NB4 (cell line): ENCODE measurements around the gene CCNY.

Experiments used
- MAX ChIP-seq: IDR thresholded peaks from 2 replicates; pipeline ENCODE4 v1.6.1; 2011; ENCODE audit warnings: low read depth, low read length
- POLR2A ChIP-seq: IDR thresholded peaks from 2 replicates; pipeline ENCODE4 v1.6.1; 2011; ENCODE audit warnings: mild to moderate bottlenecking; ENCODE audit not compliant: insufficient read length; ENCODE audit errors: extremely low read depth
- TF ChIP-seq, protein P1 (sequence below): IDR thresholded peaks from one replicate; pipeline ENCODE4 v1.5.1; 2012; ENCODE audit warnings: low read depth, low read length

- TF ChIP-seq, protein P1, sequence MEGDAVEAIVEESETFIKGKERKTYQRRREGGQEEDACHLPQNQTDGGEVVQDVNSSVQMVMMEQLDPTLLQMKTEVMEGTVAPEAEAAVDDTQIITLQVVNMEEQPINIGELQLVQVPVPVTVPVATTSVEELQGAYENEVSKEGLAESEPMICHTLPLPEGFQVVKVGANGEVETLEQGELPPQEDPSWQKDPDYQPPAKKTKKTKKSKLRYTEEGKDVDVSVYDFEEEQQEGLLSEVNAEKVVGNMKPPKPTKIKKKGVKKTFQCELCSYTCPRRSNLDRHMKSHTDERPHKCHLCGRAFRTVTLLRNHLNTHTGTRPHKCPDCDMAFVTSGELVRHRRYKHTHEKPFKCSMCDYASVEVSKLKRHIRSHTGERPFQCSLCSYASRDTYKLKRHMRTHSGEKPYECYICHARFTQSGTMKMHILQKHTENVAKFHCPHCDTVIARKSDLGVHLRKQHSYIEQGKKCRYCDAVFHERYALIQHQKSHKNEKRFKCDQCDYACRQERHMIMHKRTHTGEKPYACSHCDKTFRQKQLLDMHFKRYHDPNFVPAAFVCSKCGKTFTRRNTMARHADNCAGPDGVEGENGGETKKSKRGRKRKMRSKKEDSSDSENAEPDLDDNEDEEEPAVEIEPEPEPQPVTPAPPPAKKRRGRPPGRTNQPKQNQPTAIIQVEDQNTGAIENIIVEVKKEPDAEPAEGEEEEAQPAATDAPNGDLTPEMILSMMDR = no peak
- no peak for TF ChIP-seq POLR2A
- TF ChIP-seq MAX = no peak
Observed at GRCh38 chr10:35576730-35577129, 240.4 kb downstream of the CCNY start.
